Hepatocyte (in vitro differentiated cells): ENCODE results near the gene TRAFD1. TPM values are rescaled to one million over a fixed set of nuclear protein-coding genes. Genes with fewer than 3 reads are reported as not detected.

Experiments used
- DNase-seq: peaks from one replicate; pipeline ENCODE4 v3.0.0-alpha.2; 2016; ENCODE audit warnings: low spot score
- H2AFZ ChIP-seq: fragments of 200-600 bp; sonication (generic); 2 replicates; pipeline ENCODE4 v1.6.0; 2016; ENCODE audit warnings: antibody characterized with exemption, mild to moderate bottlenecking
- H3K27ac ChIP-seq: fragments of 200-600 bp; sonication (generic); 2 replicates; pipeline ENCODE4 v1.5.1; 2016; ENCODE audit warnings: mild to moderate bottlenecking
- H3K27me3 ChIP-seq: fragments of 200-600 bp; sonication (generic); 2 replicates; pipeline ENCODE4 v1.6.1; 2016
- H3K36me3 ChIP-seq: fragments of 200-600 bp; sonication (generic); replicated peaks from 2 replicates; pipeline ENCODE4 v1.5.1; 2016; ENCODE audit warnings: low read depth; ENCODE audit not compliant: insufficient read depth
- H3K4me1 ChIP-seq: fragments of 200-600 bp; sonication (generic); 2 replicates; pipeline ENCODE4 v1.5.1; 2016; ENCODE audit warnings: mild to moderate bottlenecking, moderate library complexity; ENCODE audit not compliant: insufficient read depth
- H3K4me2 ChIP-seq: fragments of 200-600 bp; sonication (generic); 2 replicates; pipeline ENCODE4 v1.6.0; 2016
- H3K4me3 ChIP-seq: fragments of 200-600 bp; sonication (generic); 2 replicates; pipeline ENCODE4 v1.5.1; 2016; ENCODE audit warnings: mild to moderate bottlenecking
- H3K79me2 ChIP-seq: fragments of 200-600 bp; sonication (generic); 2 replicates; pipeline ENCODE4 v1.6.0; 2017; ENCODE audit warnings: mild to moderate bottlenecking
- H3K9me2 ChIP-seq: fragments of 200-600 bp; sonication (generic); replicated peaks from 2 replicates; pipeline ENCODE4 v1.6.0; 2017; ENCODE audit warnings: mild to moderate bottlenecking; ENCODE audit not compliant: insufficient read depth
- H3K9me3 ChIP-seq: fragments of 200-600 bp; sonication (generic); 2 replicates; pipeline ENCODE4 v1.5.1; 2016; ENCODE audit warnings: low read depth, mild to moderate bottlenecking
- H4K20me1 ChIP-seq: fragments of 200-600 bp; sonication (generic); 2 replicates; pipeline ENCODE4 v1.6.0; 2016; ENCODE audit warnings: mild to moderate bottlenecking; ENCODE audit not compliant: insufficient read depth, poor library complexity, severe bottlenecking
- CTCF ChIP-seq: fragments of 200-600 bp; sonication (generic); IDR thresholded peaks from 2 replicates; pipeline ENCODE4 v1.5.1; 2016; ENCODE audit warnings: antibody characterized with exemption, mild to moderate bottlenecking; ENCODE audit not compliant: poor library complexity
- EZH2 ChIP-seq: fragments of 200-600 bp; sonication (generic); IDR thresholded peaks from 2 replicates; pipeline ENCODE4 v1.6.1; 2016; ENCODE audit warnings: antibody characterized with exemption, mild to moderate bottlenecking, borderline replicate concordance
- EZH2phosphoT487 ChIP-seq: fragments of 200-600 bp; sonication (generic); IDR thresholded peaks from one replicate; pipeline ENCODE4 v1.6.1; 2018; ENCODE audit warnings: antibody characterized with exemption, mild to moderate bottlenecking, low read depth, moderate library complexity; ENCODE audit not compliant: unreplicated experiment, severe bottlenecking
- WGBS: methylation state at CpG from one replicate; pipeline ENCODE4 v1.1.6; 2016; ENCODE audit warnings: low lambda C conversion rate; ENCODE audit errors: missing lambda C conversion rate; 5-methylcytosine and 5-hydroxymethylcytosine counted together
- polyA plus RNA-seq: library from polyadenylated mRNA; unstranded; fragments of >200 nt; fragmentation: Nextera tagmentation; extraction: Ambion mirVana; gene quantifications from 2 replicates; pipeline ENCODE4 v1.2.1, GENCODE V29; 2016
- total RNA-seq: library from RNA; depleted of rRNA; stranded (reverse); fragments of >200 nt; gene quantifications from 2 replicates; pipeline ENCODE4 v1.2.3, GENCODE V29; 2014

The TRAFD1 gene
- total and polyA plus RNA-seq, 2 experiments from 2014 or later = 37.1 to 37.3 TPM

- Histone ChIP-seq H2AFZ (no peak overlapping the region), H3K27ac (no peak overlapping the region), H3K9me2 (no peaks in the 10 kb centered on the region), H3K36me3 (no peaks in the 10 kb centered on the region), H3K79me2 (no peaks in the 10 kb centered on the region), H3K4me1 (no peaks in the 10 kb centered on the region), H3K27me3 (no peaks in the 10 kb centered on the region), H3K9me3 (no peaks in the 10 kb centered on the region), H3K4me2 (no peak overlapping the region), H4K20me1 (no peaks in the 10 kb centered on the region), H3K4me3 (no peak overlapping the region)
- no peak for TF ChIP-seq EZH2
- TF ChIP-seq CTCF = no peak
- no peak for TF ChIP-seq EZH2phosphoT487
- DNase-seq = no peak
- whole genome bisulfite sequencing = 96% methylated on average over 17 of the region's 17 CpGs
These were observed 45.7 kb downstream of the TRAFD1 start for GRCh38 chr12:112170971-112171596.

GRCh38 chr12:112172556-112173324 lies 47.4 kb downstream of the TRAFD1 start:
- H3K36me3 ChIP-seq = no peaks in the 10 kb centered on the region
- no peak for TF ChIP-seq CTCF
- TF ChIP-seq EZH2 = no peak
- no peak for TF ChIP-seq EZH2phosphoT487

GRCh38 chr12:112175361-112176155 lies 50.2 kb downstream of the TRAFD1 start:
- no peak overlapping the region for H2AFZ ChIP-seq
- no peak overlapping the region for H3K4me2 ChIP-seq
- no peak overlapping the region for H3K4me3 ChIP-seq
- H3K9me2 ChIP-seq = no peaks in the 10 kb centered on the region
- 94% methylated on average over 20 of the region's 20 CpGs for WGBS
- no peaks in the 10 kb centered on the region for H3K79me2 ChIP-seq
- H3K27ac ChIP-seq = no peak overlapping the region
- no peaks in the 10 kb centered on the region for H3K4me1 ChIP-seq
- no peaks in the 10 kb centered on the region for H3K36me3 ChIP-seq
- no peak for TF ChIP-seq CTCF
- TF ChIP-seq EZH2phosphoT487 = no peak
- TF ChIP-seq EZH2 = no peak
- no peaks in the 10 kb centered on the region for H4K20me1 ChIP-seq
- H3K27me3 ChIP-seq = no peaks in the 10 kb centered on the region
- DNase-seq = no peak
- H3K9me3 ChIP-seq = no peaks in the 10 kb centered on the region

More at GRCh38 chr12:112172556-112173324, 47.4 kb downstream of the TRAFD1 start:
- Histone ChIP-seq H3K9me2 (no peaks in the 10 kb centered on the region), H2AFZ (no peak overlapping the region), H3K4me2 (no peak overlapping the region), H3K27ac (no peak overlapping the region), H3K27me3 (no peaks in the 10 kb centered on the region), H3K4me1 (no peaks in the 10 kb centered on the region), H3K79me2 (no peaks in the 10 kb centered on the region), H4K20me1 (no peaks in the 10 kb centered on the region), H3K4me3 (no peak overlapping the region), H3K9me3 (no peaks in the 10 kb centered on the region)
- WGBS = 95% methylated on average over 21 of the region's 21 CpGs
- DNase-seq = no peak
